DND-41 (cell line): ENCODE results near the gene RAB29.

Experiments
- EZH2 ChIP-seq: IDR thresholded peaks from 3 replicates; pipeline ENCODE4 v1.6.1; 2012; ENCODE audit warnings: borderline replicate concordance, low read depth, mild to moderate bottlenecking, moderate library complexity, low read length, inconsistent platforms; ENCODE audit not compliant: severe bottlenecking
- TF ChIP-seq, protein P1 (sequence below): IDR thresholded peaks from 2 replicates; pipeline ENCODE4 v1.5.1; 2012; ENCODE audit warnings: borderline replicate concordance, low read length, moderate library complexity, mild to moderate bottlenecking; ENCODE audit not compliant: poor library complexity, severe bottlenecking; ENCODE audit errors: extremely low read depth

DNA sequence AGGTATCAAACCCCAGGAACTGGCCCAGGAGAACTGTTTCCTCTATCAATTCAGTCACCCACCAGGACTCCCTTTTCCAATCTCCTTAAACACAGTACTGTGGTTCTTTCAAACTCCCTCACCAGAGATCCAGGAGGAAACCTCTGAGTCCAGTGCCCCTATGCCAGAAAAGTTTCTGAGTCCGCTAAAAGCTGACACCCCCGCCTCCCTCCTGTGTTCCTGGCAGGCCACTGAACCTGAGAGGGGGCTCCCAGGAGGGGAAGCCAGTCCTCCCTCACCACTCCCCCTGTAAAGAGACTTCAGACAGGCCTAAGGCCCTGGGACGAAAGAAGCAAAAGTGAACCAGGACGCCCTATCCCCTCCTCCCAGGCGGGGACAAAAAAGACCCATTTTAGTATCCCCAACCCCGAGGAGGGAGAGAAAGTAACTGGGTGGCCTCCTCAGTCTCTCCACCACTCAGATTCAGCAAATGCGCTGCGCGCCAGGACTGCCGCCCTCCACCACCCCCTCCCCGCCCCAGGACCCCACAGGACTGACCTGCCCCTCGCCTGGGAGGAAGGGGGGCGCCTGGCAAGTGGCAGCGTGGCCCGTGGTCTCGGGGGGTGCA lies 37.1 kb upstream of the RAB29 start:
- TF ChIP-seq, protein P1, sequence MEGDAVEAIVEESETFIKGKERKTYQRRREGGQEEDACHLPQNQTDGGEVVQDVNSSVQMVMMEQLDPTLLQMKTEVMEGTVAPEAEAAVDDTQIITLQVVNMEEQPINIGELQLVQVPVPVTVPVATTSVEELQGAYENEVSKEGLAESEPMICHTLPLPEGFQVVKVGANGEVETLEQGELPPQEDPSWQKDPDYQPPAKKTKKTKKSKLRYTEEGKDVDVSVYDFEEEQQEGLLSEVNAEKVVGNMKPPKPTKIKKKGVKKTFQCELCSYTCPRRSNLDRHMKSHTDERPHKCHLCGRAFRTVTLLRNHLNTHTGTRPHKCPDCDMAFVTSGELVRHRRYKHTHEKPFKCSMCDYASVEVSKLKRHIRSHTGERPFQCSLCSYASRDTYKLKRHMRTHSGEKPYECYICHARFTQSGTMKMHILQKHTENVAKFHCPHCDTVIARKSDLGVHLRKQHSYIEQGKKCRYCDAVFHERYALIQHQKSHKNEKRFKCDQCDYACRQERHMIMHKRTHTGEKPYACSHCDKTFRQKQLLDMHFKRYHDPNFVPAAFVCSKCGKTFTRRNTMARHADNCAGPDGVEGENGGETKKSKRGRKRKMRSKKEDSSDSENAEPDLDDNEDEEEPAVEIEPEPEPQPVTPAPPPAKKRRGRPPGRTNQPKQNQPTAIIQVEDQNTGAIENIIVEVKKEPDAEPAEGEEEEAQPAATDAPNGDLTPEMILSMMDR = no peak
- no peak for TF ChIP-seq EZH2
